ENCODE data around the gene LAMP1. TPM values are rescaled to one million over a fixed set of nuclear protein-coding genes. Genes with fewer than 3 reads are reported as not detected.
A peak's percentile ranks its signal among the peaks of the same experiment; 100 is the strongest.

Gene LAMP1
- total RNA-seq, 2 donors from 2014 or later: 55.4 to 66.8 TPM

DNA sequence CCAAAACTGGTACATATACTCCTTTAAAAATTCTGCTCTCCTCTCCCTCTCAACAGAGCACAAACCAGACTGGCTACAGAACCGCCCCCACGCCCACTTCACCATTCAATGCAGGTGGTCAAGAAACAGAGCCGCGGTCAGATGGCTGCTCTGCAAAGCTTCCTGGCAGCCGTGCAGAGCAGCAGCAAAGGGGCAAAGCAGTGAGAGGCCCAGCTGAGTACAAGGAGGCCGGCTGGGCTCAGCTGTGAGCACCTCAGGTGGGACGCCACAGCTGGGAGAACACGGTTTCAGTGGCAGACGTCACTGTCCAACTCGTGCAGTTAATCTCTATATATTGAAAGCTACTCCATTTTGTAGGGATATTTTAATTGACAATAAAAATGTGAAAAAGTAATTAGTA lies 58.6 kb downstream of the LAMP1 start:
- Mint-ChIP-seq H3K4me3 (no peak overlapping the region), H3K27me3 (ENCODE audit: low read depth) (peaks cover 9% of the 10 kb centered on the region), H3K27ac (no peak overlapping the region), H3K9me3 (no peaks in the 10 kb centered on the region), H3K36me3 (ENCODE audit: insufficient read depth in 2 of 2) (no peaks in the 10 kb centered on the region), H3K4me1 (ENCODE audit: low read depth) (no peaks in the 10 kb centered on the region)
- DNase-seq (no peak), ATAC-seq (replicated peaks in 1 of 2) (no peak)

DNA sequence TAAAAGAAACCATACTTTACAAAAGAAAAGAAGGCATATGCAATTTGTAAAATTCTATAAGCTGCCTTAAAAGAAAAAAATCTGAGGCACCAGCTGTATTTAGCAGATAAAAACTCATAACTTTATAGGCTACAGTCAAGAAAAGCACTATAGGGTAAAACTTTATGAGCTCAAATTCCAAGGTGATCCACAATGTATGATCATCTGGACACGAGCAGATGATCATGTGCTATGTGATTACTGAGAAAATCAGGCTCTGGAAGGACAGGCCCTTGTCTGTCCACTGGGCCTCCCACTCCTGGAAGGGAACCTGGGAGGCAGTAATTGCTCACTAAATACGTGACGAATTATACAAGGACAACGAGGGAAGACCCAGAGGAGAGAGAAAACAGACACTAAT lies 59.6 kb downstream of the LAMP1 start:
- Mint-ChIP-seq H3K36me3 (ENCODE audit: insufficient read depth in 2 of 2) (no peaks in the 10 kb centered on the region), H3K9me3 (no peaks in the 10 kb centered on the region), H3K27me3 (ENCODE audit: low read depth) (peaks cover 9% of the 10 kb centered on the region), H3K4me1 (ENCODE audit: low read depth) (peaks cover 6% of the 10 kb centered on the region), H3K4me3 (no peak overlapping the region), H3K27ac (no peak overlapping the region)
- ATAC-seq (replicated peaks in 1 of 2): no peak
- DNase-seq: no peak

DNA sequence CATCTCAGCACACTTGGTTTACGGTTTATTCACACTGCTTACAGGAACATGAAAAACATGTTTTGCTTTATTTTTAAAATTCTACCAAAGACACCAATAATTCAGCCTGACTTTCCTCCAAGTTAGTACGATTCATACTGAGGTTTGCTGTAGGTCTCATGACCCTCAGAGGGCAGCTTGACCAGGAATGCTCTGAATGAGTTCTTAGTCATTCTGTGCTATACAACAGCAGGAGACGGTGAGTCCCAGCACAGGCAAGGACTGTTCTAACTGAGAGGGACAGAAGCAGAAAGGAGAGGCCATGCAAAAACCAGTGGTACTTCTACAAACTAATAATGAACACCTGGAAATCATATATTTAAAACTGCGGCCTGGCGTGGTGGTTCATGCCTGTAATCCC lies 60.5 kb downstream of the LAMP1 start:
- no peaks in the 10 kb centered on the region for H3K9me3 Mint-ChIP-seq
- H3K4me3 Mint-ChIP-seq: no peak overlapping the region
- ATAC-seq (replicated peaks in 1 of 2): no peak
- no peak for DNase-seq
- H3K36me3 Mint-ChIP-seq (ENCODE audit: insufficient read depth in 2 of 2): no peaks in the 10 kb centered on the region
- no peak overlapping the region for H3K27ac Mint-ChIP-seq
- H3K4me1 Mint-ChIP-seq (ENCODE audit: low read depth): peaks cover 10% of the 10 kb centered on the region
- H3K27me3 Mint-ChIP-seq (ENCODE audit: low read depth): peaks cover 17% of the 10 kb centered on the region

DNA sequence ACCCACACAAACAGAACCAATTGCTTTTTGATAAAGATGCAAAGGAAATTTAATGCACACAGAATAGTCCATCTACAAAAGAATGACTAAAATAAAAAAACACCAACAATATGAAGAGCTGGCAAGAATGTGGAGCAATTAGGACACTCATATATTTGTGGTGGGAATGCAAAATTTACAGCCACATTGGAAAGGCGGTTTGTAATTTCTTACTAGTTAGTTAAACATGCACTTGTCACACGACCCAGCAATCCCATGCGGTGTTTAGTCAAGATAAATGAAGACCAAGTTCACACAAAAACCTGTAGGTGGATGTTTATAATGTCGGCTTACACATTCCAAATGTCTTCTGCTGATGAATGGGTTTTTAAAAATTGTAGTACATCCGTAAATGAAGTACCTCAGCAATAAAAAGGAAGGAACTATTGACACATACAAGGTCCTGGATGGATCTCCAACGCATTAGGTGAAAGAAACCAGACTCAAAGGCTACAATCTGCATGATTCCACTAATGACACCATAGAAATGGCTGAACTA lies 61.7 kb downstream of the LAMP1 start:
- peaks cover 21% of the 10 kb centered on the region for H3K27me3 Mint-ChIP-seq (ENCODE audit: low read depth)
- H3K4me1 Mint-ChIP-seq (ENCODE audit: low read depth): peaks cover 14% of the 10 kb centered on the region
- DNase-seq (no peak), ATAC-seq (replicated peaks in 1 of 2) (no peak)
- H3K4me3 Mint-ChIP-seq: no peak overlapping the region
- no peak overlapping the region for H3K27ac Mint-ChIP-seq
- H3K9me3 Mint-ChIP-seq: no peaks in the 10 kb centered on the region
- no peaks in the 10 kb centered on the region for H3K36me3 Mint-ChIP-seq (ENCODE audit: insufficient read depth in 2 of 2)

- Mint-ChIP-seq H3K4me3 (no peak overlapping the region), H3K27me3 (ENCODE audit: low read depth) (peaks cover 21% of the 10 kb centered on the region), H3K9me3 (no peaks in the 10 kb centered on the region), H3K36me3 (ENCODE audit: insufficient read depth in 2 of 2) (no peaks in the 10 kb centered on the region), H3K27ac (no peak overlapping the region), H3K4me1 (ENCODE audit: low read depth) (peaks cover 14% of the 10 kb centered on the region)
- DNase-seq: no peak
- ATAC-seq (replicated peaks in 1 of 2): no peak
Measured at GRCh38 chr13:113359571-113359970, 62.5 kb downstream of the LAMP1 start.

GRCh38 chr13:113360446-113360845 lies 63.4 kb downstream of the LAMP1 start:
- ATAC-seq (replicated peaks in 1 of 2) (no peak), DNase-seq (no peak)
- Mint-ChIP-seq H3K4me3 (no peak overlapping the region), H3K4me1 (ENCODE audit: low read depth) (peaks cover 14% of the 10 kb centered on the region), H3K9me3 (no peaks in the 10 kb centered on the region), H3K36me3 (ENCODE audit: insufficient read depth in 2 of 2) (no peaks in the 10 kb centered on the region), H3K27me3 (ENCODE audit: low read depth) (peaks cover 26% of the 10 kb centered on the region), H3K27ac (no peak overlapping the region)

GRCh38 chr13:113361406-113361805 lies 64.4 kb downstream of the LAMP1 start:
- ATAC-seq (replicated peaks in 1 of 2): peak; percentile 28 to 46

DNA sequence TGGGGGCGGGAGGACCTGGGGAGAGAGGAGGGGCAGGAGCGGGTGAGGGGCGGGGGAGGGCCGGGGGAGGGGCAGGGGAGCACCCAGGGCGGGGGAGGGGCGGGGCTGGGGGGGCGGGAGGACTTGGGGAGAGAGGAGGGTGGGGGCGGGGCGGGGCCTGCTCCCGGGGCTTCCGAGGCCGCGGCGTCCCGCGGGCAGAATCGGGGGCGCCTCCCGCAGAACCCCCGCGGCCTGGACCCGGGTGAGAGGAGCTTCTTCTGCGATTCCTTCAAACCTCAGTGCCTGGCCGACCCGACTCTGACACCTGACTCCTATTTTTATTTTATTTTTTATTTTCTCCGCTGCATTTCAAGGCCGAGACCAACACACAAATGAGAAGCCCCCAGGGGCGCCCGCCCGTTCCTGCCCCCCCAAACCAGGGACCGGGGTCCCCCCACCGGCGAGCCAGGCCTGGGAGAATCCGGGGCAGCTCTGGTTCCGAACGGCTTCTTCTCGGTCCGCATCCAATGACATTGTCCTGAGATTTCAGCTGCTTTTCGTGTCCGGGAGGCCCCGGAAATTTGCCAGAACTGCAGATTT lies 67.4 kb downstream of the LAMP1 start:
- H3K9me3 Mint-ChIP-seq: no peaks in the 10 kb centered on the region
- peaks cover 14% of the 10 kb centered on the region for H3K4me1 Mint-ChIP-seq (ENCODE audit: low read depth)
- H3K27ac Mint-ChIP-seq: no peak overlapping the region
- H3K36me3 Mint-ChIP-seq (ENCODE audit: insufficient read depth in 2 of 2): peaks cover 0 to 1% of the 10 kb centered on the region in 2 donors
- ATAC-seq (replicated peaks in 1 of 2) (no peak), DNase-seq (peak; percentile 17 to 18)
- peak overlapping the region in 1 of 2 donors; percentile 55 for H3K4me3 Mint-ChIP-seq
- peaks cover 23% of the 10 kb centered on the region for H3K27me3 Mint-ChIP-seq (ENCODE audit: low read depth)

More at GRCh38 chr13:113361406-113361805, 64.4 kb downstream of the LAMP1 start:
- peaks cover 0 to 1% of the 10 kb centered on the region in 2 donors for H3K36me3 Mint-ChIP-seq (ENCODE audit: insufficient read depth in 2 of 2)
- no peak for DNase-seq
- peaks cover 14% of the 10 kb centered on the region for H3K4me1 Mint-ChIP-seq (ENCODE audit: low read depth)
- H3K4me3 Mint-ChIP-seq: no peak overlapping the region
- no peaks in the 10 kb centered on the region for H3K9me3 Mint-ChIP-seq
- H3K27ac Mint-ChIP-seq: no peak overlapping the region
- H3K27me3 Mint-ChIP-seq (ENCODE audit: low read depth): peaks cover 31% of the 10 kb centered on the region

DNA sequence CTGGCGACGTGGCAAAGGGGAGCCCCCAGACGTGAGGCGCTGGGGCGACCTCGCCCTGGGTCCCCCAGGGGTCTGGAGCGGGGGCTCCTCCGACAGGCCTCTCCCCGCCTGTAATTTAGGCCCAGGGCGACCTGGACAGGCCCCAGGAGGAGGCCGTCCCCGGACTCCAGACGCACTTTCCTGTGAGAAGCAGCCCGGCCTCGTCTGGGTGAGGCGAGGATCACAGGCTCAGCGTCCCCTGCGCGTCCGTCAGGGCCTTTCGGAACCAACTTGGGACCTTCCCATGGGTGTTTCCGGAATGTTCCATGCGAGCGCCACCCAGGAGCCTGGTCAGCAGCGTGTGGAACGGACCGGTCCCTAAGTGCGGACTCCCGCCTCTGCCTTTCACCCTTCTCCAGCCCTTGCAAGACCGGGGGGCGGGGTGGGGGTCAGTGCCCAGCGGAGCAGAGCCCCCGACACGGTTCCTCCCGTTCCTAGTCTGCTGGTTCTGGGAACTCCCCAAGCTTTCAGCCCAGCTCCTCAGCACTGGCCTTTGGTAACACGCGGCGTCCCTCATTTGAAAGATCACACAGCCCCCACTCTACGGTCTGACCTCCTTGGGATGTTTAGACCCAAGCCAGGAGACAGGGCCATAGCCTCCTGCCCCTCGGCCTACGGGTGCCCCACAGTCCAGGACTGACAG lies 68.0 kb downstream of the LAMP1 start:
- peaks cover 0 to 1% of the 10 kb centered on the region in 2 donors for H3K36me3 Mint-ChIP-seq (ENCODE audit: insufficient read depth in 2 of 2)
- H3K4me1 Mint-ChIP-seq (ENCODE audit: low read depth): peaks cover 14% of the 10 kb centered on the region
- H3K9me3 Mint-ChIP-seq: no peaks in the 10 kb centered on the region
- no peak for ATAC-seq (replicated peaks in 1 of 2)
- peak overlapping the region; percentile 55 to 65 for H3K4me3 Mint-ChIP-seq
- DNase-seq: no peak
- H3K27me3 Mint-ChIP-seq (ENCODE audit: low read depth): peaks cover 22% of the 10 kb centered on the region
- no peak overlapping the region for H3K27ac Mint-ChIP-seq

GRCh38 chr13:113365583-113365970 lies 68.5 kb downstream of the LAMP1 start:
- H3K9me3 Mint-ChIP-seq: no peaks in the 10 kb centered on the region
- H3K27me3 Mint-ChIP-seq (ENCODE audit: low read depth): peaks cover 22% of the 10 kb centered on the region
- H3K27ac Mint-ChIP-seq: no peak overlapping the region
- no peak for DNase-seq
- peaks cover 14% of the 10 kb centered on the region for H3K4me1 Mint-ChIP-seq (ENCODE audit: low read depth)
- no peak for ATAC-seq (replicated peaks in 1 of 2)
- H3K4me3 Mint-ChIP-seq: peak overlapping the region; percentile 55 to 65
- peaks cover 0 to 1% of the 10 kb centered on the region in 2 donors for H3K36me3 Mint-ChIP-seq (ENCODE audit: insufficient read depth in 2 of 2)

GRCh38 chr13:113365971-113366588 lies 69.0 kb downstream of the LAMP1 start:
- H3K9me3 Mint-ChIP-seq: no peaks in the 10 kb centered on the region
- ATAC-seq (replicated peaks in 1 of 2) (no peak), DNase-seq (no peak)
- peaks cover 22% of the 10 kb centered on the region for H3K27me3 Mint-ChIP-seq (ENCODE audit: low read depth)
- peaks cover 0 to 1% of the 10 kb centered on the region in 2 donors for H3K36me3 Mint-ChIP-seq (ENCODE audit: insufficient read depth in 2 of 2)
- H3K27ac Mint-ChIP-seq: no peak overlapping the region
- peaks cover 13% of the 10 kb centered on the region for H3K4me1 Mint-ChIP-seq (ENCODE audit: low read depth)
- peak overlapping the region; percentile 55 to 65 for H3K4me3 Mint-ChIP-seq

DNA sequence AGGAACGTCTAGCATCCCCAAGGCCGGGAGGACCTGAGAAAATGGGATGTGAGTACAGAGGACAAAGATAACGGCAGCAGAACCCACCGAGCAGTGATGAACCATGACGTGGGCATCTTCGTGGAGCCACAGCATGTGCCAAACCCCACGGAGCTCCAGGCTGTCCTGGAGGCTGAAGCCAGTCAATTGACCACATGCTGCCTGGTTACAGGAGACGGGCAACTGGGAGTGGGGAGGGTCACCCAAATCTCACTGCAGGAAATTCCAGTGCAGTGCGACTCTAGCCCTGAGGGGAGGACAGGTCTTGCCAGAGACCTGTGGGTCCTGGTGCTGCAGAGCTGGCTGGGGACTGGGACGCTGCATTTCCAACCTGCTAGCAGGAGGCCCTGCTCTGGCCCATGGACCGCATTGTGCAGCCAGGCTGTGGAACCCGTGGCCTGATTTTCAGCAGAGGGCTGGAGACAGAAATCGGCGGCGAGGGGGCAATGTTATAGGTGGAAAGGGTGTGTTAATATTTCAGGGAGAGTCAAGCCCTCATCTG lies 70.1 kb downstream of the LAMP1 start:
- Mint-ChIP-seq H3K4me1 (ENCODE audit: low read depth) (peaks cover 7% of the 10 kb centered on the region), H3K36me3 (ENCODE audit: insufficient read depth in 2 of 2) (peaks cover 0 to 1% of the 10 kb centered on the region in 2 donors), H3K9me3 (no peaks in the 10 kb centered on the region), H3K27me3 (ENCODE audit: low read depth) (peaks cover 18% of the 10 kb centered on the region), H3K4me3 (no peak overlapping the region), H3K27ac (no peak overlapping the region)
- DNase-seq: no peak
- ATAC-seq (replicated peaks in 1 of 2): no peak

DNA sequence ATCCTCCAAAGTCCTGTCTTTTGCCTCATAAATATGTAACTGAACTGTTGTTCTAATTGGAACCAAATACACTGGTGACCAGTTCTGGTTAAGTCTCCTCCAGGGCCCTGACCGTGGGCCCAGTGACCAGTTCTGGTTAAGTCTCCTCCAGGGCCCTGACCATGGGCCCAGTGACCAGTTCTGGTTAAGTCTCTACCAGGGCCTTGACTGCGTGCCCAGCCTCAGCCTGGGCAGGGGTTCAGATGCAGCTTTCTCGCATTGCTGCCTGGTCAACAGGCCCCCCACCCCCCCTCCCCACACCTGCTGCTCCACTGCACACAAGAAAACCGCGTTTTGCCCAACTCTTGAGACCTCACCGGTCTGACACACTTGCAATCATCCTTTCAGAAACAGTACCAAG lies 70.7 kb downstream of the LAMP1 start:
- no peak for DNase-seq
- ATAC-seq (replicated peaks in 1 of 2): no peak
- H3K27me3 Mint-ChIP-seq (ENCODE audit: low read depth): peaks cover 11% of the 10 kb centered on the region
- peaks cover 2% of the 10 kb centered on the region for H3K4me1 Mint-ChIP-seq (ENCODE audit: low read depth)
- H3K27ac Mint-ChIP-seq: no peak overlapping the region
- H3K4me3 Mint-ChIP-seq: no peak overlapping the region
- H3K9me3 Mint-ChIP-seq: no peaks in the 10 kb centered on the region
- H3K36me3 Mint-ChIP-seq (ENCODE audit: insufficient read depth in 2 of 2): peaks cover 0 to 1% of the 10 kb centered on the region in 2 donors
